Measurements from ENCODE around the gene C5orf47. TPM values are rescaled to one million over a fixed set of nuclear protein-coding genes. Genes with fewer than 3 reads are reported as not detected.
A peak's percentile ranks its signal among the peaks of the same experiment; 100 is the strongest.

The C5orf47 gene
- total RNA-seq, 1 experiment from 2014 or later, result not detected

DNA sequence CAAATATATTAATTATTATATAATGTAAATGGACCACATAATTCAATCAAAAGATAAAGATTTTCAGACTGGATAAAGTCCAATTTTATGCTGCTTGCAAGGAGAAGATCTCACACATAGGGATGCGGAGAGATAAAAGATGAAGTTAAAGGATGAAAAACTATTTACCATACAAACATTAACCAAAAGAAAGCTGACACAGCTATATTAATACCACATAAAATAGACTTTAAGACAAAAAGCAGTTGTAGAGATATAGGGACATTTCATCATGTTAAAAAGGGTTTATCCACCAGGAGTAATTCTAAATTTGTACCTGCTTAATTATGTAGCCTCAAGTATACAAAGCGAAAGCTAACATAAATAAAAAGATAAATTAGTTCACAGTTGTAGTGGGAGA lies 41.3 kb downstream of the C5orf47 start:
- Histone ChIP-seq H4K20me1 (ENCODE audit: insufficient read depth) (no peaks in the 10 kb centered on the region), H3K9me2 (ENCODE audit: insufficient read depth) (no peaks in the 10 kb centered on the region), H3K27me3 (ENCODE audit: insufficient read depth, low read length) (peaks cover 26% of the 10 kb centered on the region), H3K9me3 (ENCODE audit: control insufficient read depth in 1 of 2, insufficient read depth in 1 of 2, low read depth in 1 of 2, low read length in 2 of 2) (no peaks in the 10 kb centered on the region), H3K36me3 (ENCODE audit: control insufficient read depth in 1 of 2, insufficient read depth in 2 of 2, low read length in 2 of 2) (no peaks in the 10 kb centered on the region), H2AFZ (ENCODE audit: low read depth, low read length, poor library complexity, severe bottlenecking) (no peak overlapping the region), H3K27ac (ENCODE audit: low read depth, low read length) (no peak overlapping the region), H3K4me1 (ENCODE audit: control insufficient read depth in 1 of 2, insufficient read depth in 2 of 2, low read length in 2 of 2) (no peaks in the 10 kb centered on the region), H3K4me2 (ENCODE audit: low read length) (no peak overlapping the region), H3K79me2 (ENCODE audit: insufficient read depth, low read length) (no peaks in the 10 kb centered on the region), H3K9ac (ENCODE audit: low read length) (no peak overlapping the region), H3K4me3 (replicated peaks in 1 of 2; ENCODE audit: low read depth in 1 of 2, low read length in 2 of 2) (no peak overlapping the region)
- DNase-seq (ENCODE audit: low read depth, low spot score) (no peak), ATAC-seq (no peak)
- TF ChIP-seq, protein P1, sequence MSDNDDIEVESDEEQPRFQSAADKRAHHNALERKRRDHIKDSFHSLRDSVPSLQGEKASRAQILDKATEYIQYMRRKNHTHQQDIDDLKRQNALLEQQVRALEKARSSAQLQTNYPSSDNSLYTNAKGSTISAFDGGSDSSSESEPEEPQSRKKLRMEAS (IDR thresholded peaks at IDR 0.05), result no peak
- POLR2A ChIA-PET, result no interaction called here
- intact Hi-C loops (cut with micrococcal nuclease), result no loop called here
- CTCF ChIA-PET, result interaction anchor here (2.6 kb wide), 1 partner anchor 281 kb away, joined by 7 read pairs; no protein-coding TSS in a partner anchor
- RAD21 ChIA-PET (ENCODE audit: low non-redundant PET in 1 of 2, low total read pairs in 2 of 2, uncharacterized antibody in 2 of 2, unreplicated experiment in 2 of 2), result no interaction called here
- BruUV-seq (replicated peaks), result no TSS peak

DNA sequence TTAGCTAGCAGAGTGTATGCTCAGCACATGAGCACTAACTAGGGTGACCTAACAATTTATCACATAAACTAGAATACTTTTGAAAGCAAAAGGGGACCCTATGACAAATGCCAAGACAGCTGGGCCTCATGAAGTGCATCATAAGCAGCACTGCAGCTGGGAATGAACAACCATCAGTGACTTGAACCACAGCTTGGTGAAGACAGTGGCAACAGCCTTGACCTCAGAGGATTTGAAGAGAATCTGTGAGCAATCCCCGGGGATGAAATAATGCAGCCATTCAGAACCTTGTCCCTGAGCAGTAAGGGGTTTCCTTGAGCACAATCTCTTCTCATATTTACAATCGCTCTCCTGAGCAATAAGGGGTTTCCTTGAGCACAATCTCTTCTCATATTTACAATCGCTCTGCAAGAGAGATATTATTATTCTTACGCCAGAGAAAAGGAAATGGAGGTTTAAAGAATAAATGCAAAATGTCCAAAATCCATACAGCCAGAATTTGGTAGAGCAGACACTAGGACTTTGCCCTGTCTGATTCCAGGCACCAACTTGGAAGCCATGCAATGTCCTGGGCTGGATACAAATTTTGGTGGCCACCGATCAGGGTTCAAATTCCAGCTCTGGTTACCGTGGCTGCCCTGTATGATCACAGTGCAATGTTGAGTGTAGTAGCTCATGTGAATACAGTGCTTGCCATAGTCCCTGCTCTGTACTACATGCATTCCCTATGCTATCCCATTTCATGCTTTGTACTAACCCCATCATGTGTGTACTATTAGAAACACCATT lies 55.7 kb downstream of the C5orf47 start:
- H3K9me3 ChIP-seq (ENCODE audit: control insufficient read depth in 1 of 2, insufficient read depth in 1 of 2, low read depth in 1 of 2, low read length in 2 of 2), result no peaks in the 10 kb centered on the region
- no peak for ATAC-seq
- no peak overlapping the region for H3K4me2 ChIP-seq (ENCODE audit: low read length)
- H3K9ac ChIP-seq (ENCODE audit: low read length), result no peak overlapping the region
- BruUV-seq (replicated peaks), result no TSS peak
- H3K27me3 ChIP-seq (ENCODE audit: insufficient read depth, low read length), result peaks cover 30% of the 10 kb centered on the region
- no peak overlapping the region for H2AFZ ChIP-seq (ENCODE audit: low read depth, low read length, poor library complexity, severe bottlenecking)
- ChIA-PET POLR2A (interaction anchor here (1.0 kb wide), 1 partner anchor 267 kb away, joined by 8 read pairs; no protein-coding TSS in a partner anchor), CTCF (interaction anchor here (1.0 to 3.5 kb wide), 8 partner anchors 9 to 272 kb away, joined by 3 to 165 read pairs (median 5); no protein-coding TSS in a partner anchor), RAD21 (ENCODE audit: low non-redundant PET in 1 of 2, low total read pairs in 2 of 2, uncharacterized antibody in 2 of 2, unreplicated experiment in 2 of 2) (interaction anchor here (1.0 to 1.5 kb wide), 5 partner anchors 265 to 272 kb away, joined by 5 to 30 read pairs (median 18); no protein-coding TSS in a partner anchor)
- no peaks in the 10 kb centered on the region for H3K9me2 ChIP-seq (ENCODE audit: insufficient read depth)
- intact Hi-C loops (cut with micrococcal nuclease), result loop anchor here (1.0 to 2.0 kb wide), 3 partner anchors 268 to 426 kb away; no protein-coding TSS in a partner anchor
- H3K4me1 ChIP-seq (ENCODE audit: control insufficient read depth in 1 of 2, insufficient read depth in 2 of 2, low read length in 2 of 2), result no peaks in the 10 kb centered on the region
- no peak for TF ChIP-seq ZFX (IDR thresholded peaks at IDR 0.05)
- peak; percentile 0; the same call in 1 of the 2 replicates for TF ChIP-seq SIN3A (IDR thresholded peaks at IDR 0.05; ENCODE audit: low read depth)
- H3K4me3 ChIP-seq (replicated peaks in 1 of 2; ENCODE audit: low read depth in 1 of 2, low read length in 2 of 2), result no peak overlapping the region
- no peaks in the 10 kb centered on the region for H3K79me2 ChIP-seq (ENCODE audit: insufficient read depth, low read length)
- no peaks in the 10 kb centered on the region for H4K20me1 ChIP-seq (ENCODE audit: insufficient read depth)
- DNase-seq (ENCODE audit: low read depth, low spot score), result no peak
- H3K36me3 ChIP-seq (ENCODE audit: control insufficient read depth in 1 of 2, insufficient read depth in 2 of 2, low read length in 2 of 2), result no peaks in the 10 kb centered on the region
- H3K27ac ChIP-seq (ENCODE audit: low read depth, low read length), result no peak overlapping the region

Measured in HCT116 (cell line).